SU-DHL-6 (cell line): Measurements from ENCODE around the gene PDE6D.

Experiments used
- CTCF ChIP-seq: fragments of 200-600 bp; sonication (generic); IDR thresholded peaks from one replicate; pipeline ENCODE4 v1.5.1; 2017; ENCODE audit warnings: antibody characterized with exemption, mild to moderate bottlenecking, low read length, moderate library complexity; ENCODE audit not compliant: insufficient read depth, poor library complexity, severe bottlenecking
- EZH2phosphoT487 ChIP-seq: fragments of 200-600 bp; sonication (generic), shearing (Covaris generic); conservative IDR thresholded peaks from 2 replicates; pipeline ENCODE4 v1.6.1; 2018; ENCODE audit warnings: mild to moderate bottlenecking, antibody characterized with exemption, low read length, moderate library complexity, mixed read lengths

- TF ChIP-seq CTCF (no peak), EZH2phosphoT487 (no peak)
These were observed 15.6 kb downstream of the PDE6D start for GRCh38 chr2:231765496-231765929.
